Spleen (tissue), 11 donors: ENCODE results near the gene MFSD2A. TPM values are rescaled to one million over a fixed set of nuclear protein-coding genes. Genes with fewer than 3 reads are reported as not detected.
A peak's percentile ranks its signal among the peaks of the same experiment; 100 is the strongest.

Source experiments
- DNase-seq: peaks from one replicate; pipeline ENCODE4 v3.0.0-alpha.2; 2020
- H3K27ac ChIP-seq, 8 donors: fragments of 200-600 bp; sonication (generic) in 7 of 8; 1 replicate in 4 of 8; 2 replicates in 4 of 8; pipeline versions ENCODE4 v1.5.0 to v1.8.0; 2016 to 2021; ENCODE audit warnings: inconsistent platforms in 4 of 8, mild to moderate bottlenecking in 4 of 8, moderate library complexity in 1 of 8
- H3K27me3 ChIP-seq, 7 donors: fragments of 200-600 bp; sonication (generic) in 6 of 7; replicated peaks in 1 of 7; 1 replicate in 4 of 7; 2 replicates in 3 of 7; pipeline versions ENCODE4 v1.5.0 to v1.8.0; 2016 to 2021; ENCODE audit warnings: inconsistent platforms in 3 of 7, mild to moderate bottlenecking in 1 of 7
- H3K36me3 ChIP-seq, 6 donors: fragments of 200-600 bp; sonication (generic) in 5 of 6; 1 replicate in 4 of 6; 2 replicates in 2 of 6; pipeline versions ENCODE4 v1.5.0 to v1.8.0; 2016 to 2021; ENCODE audit warnings: inconsistent platforms in 2 of 6
- H3K4me1 ChIP-seq, 6 donors: fragments of 200-600 bp; sonication (generic) in 5 of 6; 1 replicate in 3 of 6; 2 replicates in 3 of 6; pipeline versions ENCODE4 v1.5.0 to v1.8.0; 2016 to 2021; ENCODE audit warnings: inconsistent platforms in 3 of 6
- H3K4me3 ChIP-seq, 8 donors: fragments of 200-600 bp; sonication (generic) in 7 of 8; 1 replicate in 4 of 8; 2 replicates in 4 of 8; pipeline versions ENCODE4 v1.5.0 to v1.8.0; 2016 to 2021; ENCODE audit warnings: inconsistent platforms in 4 of 8, mild to moderate bottlenecking in 4 of 8, moderate library complexity in 2 of 8
- H3K9me3 ChIP-seq, 8 donors: fragments of 200-600 bp; sonication (generic) in 7 of 8; 1 replicate in 4 of 8; 2 replicates in 4 of 8; pipeline versions ENCODE4 v1.5.0 to v1.8.0; 2016 to 2021; ENCODE audit warnings: inconsistent platforms in 4 of 8
- POLR2A ChIP-seq, 3 donors: fragments of 450-650 bp; IDR thresholded peaks; one replicate each; pipeline ENCODE4 v1.5.1; 2017; ENCODE audit warnings: antibody characterized with exemption in 3 of 3, mild to moderate bottlenecking in 1 of 3
- POLR2AphosphoS5 ChIP-seq, 3 donors: sonication (generic); formaldehyde crosslinking; IDR thresholded peaks; one replicate each; pipeline ENCODE4 v1.5.1; 2017; ENCODE audit warnings: antibody characterized with exemption in 3 of 3
- WGBS, 5 donors: extraction: QIAGEN DNeasy Blood & Tissue Kit in 3 of 5; methylation state at CpG; one replicate each; pipeline versions ENCODE4 v1.1.5 to v1.1.7; 2013 to 2018; 5-methylcytosine and 5-hydroxymethylcytosine counted together
- intact Hi-C: fragments of 100-400 bp; cut with DNase I; formaldehyde crosslinking; loops from one replicate; pipeline ENCODE4 v1.15.0; 2023; ENCODE audit warnings: low total_unique reads
- polyA plus RNA-seq, 3 donors: library from polyadenylated mRNA; stranded (reverse); fragments of 200-250 nt; gene quantifications; one replicate each; pipeline ENCODE4 v1.2.1, GENCODE V29; 2013
- total RNA-seq, 7 donors: library from RNA; depleted of rRNA in 3 of 7; stranded (reverse); fragments of >200 nt in 3 of 7; fragmentation: NEBNext Ultra II Directional in 4 of 7; extraction: Animal tissue kit (Norgen Biotek cat#: 25700) in 4 of 7; gene quantifications; one replicate each; pipeline versions ENCODE4 v1.1.0 to v1.2.1, GENCODE V29; 2016 to 2021
- TF ChIP-seq, protein P1 (sequence below), 11 experiments: fragments of 200-600 bp in 7 of 11; fragments of 450-650 bp in 4 of 11; sonication (generic) in 4 of 11; IDR thresholded peaks in 8 of 11; conservative IDR thresholded peaks in 3 of 11; 1 replicate in 7 of 11; 2 replicates in 4 of 11; pipeline versions ENCODE4 v1.4.0 to v1.8.0; 2016 to 2021; ENCODE audit warnings: antibody characterized with exemption in 11 of 11, inconsistent platforms in 4 of 11, mild to moderate bottlenecking in 1 of 11
- donor health status: healthy with polysubstance abuse.
- donor health status: DM: no; HTN: no; CAD: no; lungs with moderate emphysema.
- donor health status: DM: no; HTN: no; CAD: no.
- donor health status: Bipolar disorder and iron deficiency.
- donor health status: healthy.
- donor health status: DM: no; HTN: no; CAD: no.
- donor health status: DM: yes; HTN: yes; CAD: no.

The MFSD2A gene
- total and polyA plus RNA-seq, 10 donors = 0.88 to 7.1 (median 3.8) TPM

DNA sequence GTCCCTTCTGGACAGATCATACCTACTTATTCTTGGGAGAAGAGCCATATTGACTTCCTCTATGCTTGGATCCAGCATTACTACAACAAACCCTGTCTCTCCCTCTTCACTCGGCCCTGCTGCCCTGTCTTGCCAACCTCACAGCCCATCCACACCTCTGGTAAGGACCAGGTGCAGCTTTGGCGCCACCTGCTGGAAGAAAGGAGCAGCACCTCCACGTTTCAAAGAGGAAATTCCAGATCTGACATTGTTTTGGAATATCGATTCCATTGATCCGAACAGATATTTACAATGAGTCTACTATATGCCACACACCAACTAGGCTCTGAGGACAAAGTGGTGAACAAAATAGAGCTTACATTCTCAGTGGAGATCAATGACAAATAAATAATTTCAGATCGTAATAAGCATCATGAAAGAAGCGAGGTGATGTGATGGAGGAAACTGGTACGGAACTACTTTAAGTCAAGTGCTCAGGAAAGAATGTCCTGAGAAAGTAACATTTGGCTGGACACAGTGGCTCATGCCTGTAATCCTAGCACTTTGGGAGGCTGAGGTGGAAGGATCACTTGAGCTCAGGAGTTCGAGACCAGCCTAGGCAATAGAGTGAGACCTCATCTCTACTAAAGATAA, 18.7 kb downstream of the MFSD2A start:
- H3K27ac ChIP-seq = no peak overlapping the region
- intact Hi-C loops = loop anchor here (2.0 kb wide), 1 partner anchor 157 kb away; no protein-coding TSS in a partner anchor
- peaks cover 0 to 16% (median 7%) of the 10 kb centered on the region in 6 donors for H3K4me1 ChIP-seq
- TF ChIP-seq, protein P1, sequence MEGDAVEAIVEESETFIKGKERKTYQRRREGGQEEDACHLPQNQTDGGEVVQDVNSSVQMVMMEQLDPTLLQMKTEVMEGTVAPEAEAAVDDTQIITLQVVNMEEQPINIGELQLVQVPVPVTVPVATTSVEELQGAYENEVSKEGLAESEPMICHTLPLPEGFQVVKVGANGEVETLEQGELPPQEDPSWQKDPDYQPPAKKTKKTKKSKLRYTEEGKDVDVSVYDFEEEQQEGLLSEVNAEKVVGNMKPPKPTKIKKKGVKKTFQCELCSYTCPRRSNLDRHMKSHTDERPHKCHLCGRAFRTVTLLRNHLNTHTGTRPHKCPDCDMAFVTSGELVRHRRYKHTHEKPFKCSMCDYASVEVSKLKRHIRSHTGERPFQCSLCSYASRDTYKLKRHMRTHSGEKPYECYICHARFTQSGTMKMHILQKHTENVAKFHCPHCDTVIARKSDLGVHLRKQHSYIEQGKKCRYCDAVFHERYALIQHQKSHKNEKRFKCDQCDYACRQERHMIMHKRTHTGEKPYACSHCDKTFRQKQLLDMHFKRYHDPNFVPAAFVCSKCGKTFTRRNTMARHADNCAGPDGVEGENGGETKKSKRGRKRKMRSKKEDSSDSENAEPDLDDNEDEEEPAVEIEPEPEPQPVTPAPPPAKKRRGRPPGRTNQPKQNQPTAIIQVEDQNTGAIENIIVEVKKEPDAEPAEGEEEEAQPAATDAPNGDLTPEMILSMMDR (IDR thresholded peaks at IDR 0.05 in 8 of 11, conservative IDR thresholded peaks at IDR 0.05 in 3 of 11) = peak; percentile 78 to 97 (median 92)
- no peak for TF ChIP-seq POLR2A (IDR thresholded peaks at IDR 0.05)
- H3K9me3 ChIP-seq = no peaks in the 10 kb centered on the region
- no peaks in the 10 kb centered on the region for H3K27me3 ChIP-seq
- WGBS, 5 donors = 25 to 30% (median 28%) methylated on average over 9 of the region's 9 CpGs
- no peak overlapping the region for H3K4me3 ChIP-seq
- peaks cover 0 to 10% (median 0%) of the 10 kb centered on the region in 6 donors for H3K36me3 ChIP-seq
- peak; percentile 93 for DNase-seq

DNA sequence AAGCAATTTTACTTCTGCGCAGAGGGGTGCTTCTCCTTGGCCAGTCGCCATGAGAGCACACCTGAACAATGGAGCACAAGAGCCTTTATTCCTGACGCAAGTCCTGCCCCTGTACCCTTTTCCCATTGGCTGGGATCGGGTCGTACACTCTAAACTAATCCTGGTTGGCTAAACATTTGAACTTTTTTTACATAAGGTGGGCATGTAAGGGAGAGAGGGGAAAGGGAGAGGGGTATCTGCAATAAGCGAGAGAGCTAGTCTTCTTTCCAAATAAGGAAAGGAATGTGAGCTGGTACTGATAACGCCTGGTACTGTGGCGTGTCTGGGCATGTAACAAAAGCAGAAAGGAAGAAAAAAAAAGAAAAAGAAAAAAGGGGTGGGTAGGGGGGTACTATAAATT, 21.8 kb downstream of the MFSD2A start:
- intact Hi-C loops = no loop called here
- 84 to 92% (median 87%) methylated on average over 8 of the region's 8 CpGs for WGBS, 5 donors
- no peak overlapping the region for H3K4me3 ChIP-seq
- H3K9me3 ChIP-seq = no peaks in the 10 kb centered on the region
- H3K27me3 ChIP-seq = no peaks in the 10 kb centered on the region
- TF ChIP-seq POLR2A (IDR thresholded peaks at IDR 0.05) = no peak
- TF ChIP-seq, protein P1 (IDR thresholded peaks at IDR 0.05 in 8 of 11, conservative IDR thresholded peaks at IDR 0.05 in 3 of 11) = no peak
- no peak for TF ChIP-seq POLR2AphosphoS5 (IDR thresholded peaks at IDR 0.05)
- DNase-seq = no peak
- no peak overlapping the region for H3K27ac ChIP-seq
- no peaks in the 10 kb centered on the region for H3K36me3 ChIP-seq
- H3K4me1 ChIP-seq = peaks cover 0 to 17% (median 7%) of the 10 kb centered on the region in 6 donors

DNA sequence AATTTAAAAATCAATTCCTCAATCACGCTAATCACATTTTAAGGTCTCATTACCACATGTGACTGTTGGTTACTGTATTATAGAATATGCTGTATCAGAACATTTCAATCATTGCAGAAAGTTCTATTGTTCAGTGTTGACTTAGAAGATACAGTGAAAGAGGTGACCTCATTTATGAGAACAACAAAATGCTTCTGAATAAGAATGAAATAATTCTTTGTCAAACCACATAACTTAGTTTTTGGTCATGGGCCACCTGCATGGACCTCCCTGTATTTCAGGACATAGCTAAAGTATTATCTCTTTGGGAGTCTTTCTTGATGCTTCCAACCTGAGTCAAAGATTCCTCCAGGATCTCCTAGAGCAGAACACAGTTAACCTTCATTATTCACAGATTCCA, 22.3 kb downstream of the MFSD2A start:
- Histone ChIP-seq H3K27me3 (no peaks in the 10 kb centered on the region), H3K4me1 (peaks cover 0 to 17% (median 7%) of the 10 kb centered on the region in 6 donors), H3K9me3 (no peaks in the 10 kb centered on the region), H3K36me3 (no peaks in the 10 kb centered on the region), H3K4me3 (no peak overlapping the region), H3K27ac (no peak overlapping the region)
- intact Hi-C loops = no loop called here
- TF ChIP-seq POLR2A (IDR thresholded peaks at IDR 0.05) = no peak
- no peak for TF ChIP-seq POLR2AphosphoS5 (IDR thresholded peaks at IDR 0.05)
- TF ChIP-seq, protein P1 (IDR thresholded peaks at IDR 0.05 in 8 of 11, conservative IDR thresholded peaks at IDR 0.05 in 3 of 11) = no peak
- whole genome bisulfite sequencing, 5 donors = 89 to 100% (median 95%) methylated on average over 1 of the region's 1 CpG
- no peak for DNase-seq

DNA sequence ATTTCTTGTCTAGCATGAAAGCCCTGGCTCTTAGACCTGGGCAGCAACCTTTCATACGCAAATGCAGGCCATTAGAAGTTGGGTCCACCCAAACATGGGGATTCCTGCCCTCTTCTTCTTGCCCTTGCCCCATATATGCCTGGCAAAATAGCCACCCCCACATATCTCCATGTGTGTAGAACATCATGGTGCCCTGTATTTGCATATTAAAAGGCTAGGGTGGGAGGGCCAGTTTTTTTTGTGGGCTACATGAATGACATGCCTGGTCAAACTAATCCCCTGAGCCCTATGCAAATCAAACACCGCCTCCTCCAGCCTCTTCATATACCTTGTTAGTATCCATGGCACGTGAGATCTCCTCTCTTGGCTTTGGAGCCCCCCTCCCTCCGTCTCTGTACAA, 24.7 kb downstream of the MFSD2A start:
- Histone ChIP-seq H3K27me3 (no peaks in the 10 kb centered on the region), H3K9me3 (no peaks in the 10 kb centered on the region), H3K27ac (no peak overlapping the region), H3K4me1 (peaks cover 0 to 12% (median 0%) of the 10 kb centered on the region in 6 donors), H3K4me3 (no peak overlapping the region), H3K36me3 (no peaks in the 10 kb centered on the region)
- intact Hi-C loops = loop anchor here (10.0 kb wide), 1 partner anchor 55 kb away; no protein-coding TSS in a partner anchor
- TF ChIP-seq POLR2AphosphoS5 (IDR thresholded peaks at IDR 0.05) (no peak), POLR2A (IDR thresholded peaks at IDR 0.05) (no peak)
- TF ChIP-seq, protein P1 (IDR thresholded peaks at IDR 0.05 in 8 of 11, conservative IDR thresholded peaks at IDR 0.05 in 3 of 11) = no peak
- DNase-seq = no peak
- 82 to 96% (median 86%) methylated on average over 4 of the region's 4 CpGs for WGBS, 5 donors
